Ectodermal cell (in vitro differentiated cells): ENCODE results near the gene XYLT1.
"Not testable (repeated sequence)": the region's sequence is repeated elsewhere in the genome, so short reads cannot be mapped to it uniquely, and the experiment has no call there.

Source experiments
- H3K27ac ChIP-seq: 2 replicates; pipeline ENCODE4 v1.7.0; 2013; ENCODE audit warnings: mild to moderate bottlenecking, low read depth, low read length; ENCODE audit not compliant: insufficient read depth, poor library complexity, severe bottlenecking
- H3K27me3 ChIP-seq: 2 replicates; pipeline ENCODE4 v1.7.0; 2013; ENCODE audit warnings: mild to moderate bottlenecking, low read length; ENCODE audit not compliant: insufficient read depth, control insufficient read depth, poor library complexity, severe bottlenecking
- H3K36me3 ChIP-seq: one replicate; pipeline ENCODE4 v1.7.0; 2013; ENCODE audit warnings: low read length; ENCODE audit not compliant: control insufficient read depth, insufficient read depth
- H3K4me1 ChIP-seq: one replicate; pipeline ENCODE4 v1.7.0; 2013; ENCODE audit warnings: low read length; ENCODE audit not compliant: control insufficient read depth, insufficient read depth
- H3K4me3 ChIP-seq: 2 replicates; pipeline ENCODE4 v1.7.0; 2013; ENCODE audit warnings: low read depth, low read length, control low read depth; ENCODE audit not compliant: insufficient read depth
- H3K9me3 ChIP-seq: 2 replicates; pipeline ENCODE4 v1.7.0; 2013; ENCODE audit warnings: mild to moderate bottlenecking, low read length, moderate library complexity; ENCODE audit not compliant: control insufficient read depth
- WGBS, 2 experiments: methylation state at CpG; one replicate each; pipeline ENCODE4 v1.1.7; 2013; ENCODE audit warnings: missing lambda C conversion rate in 2 of 2; 5-methylcytosine and 5-hydroxymethylcytosine counted together

XYLT1 gene

GRCh38 chr16:17306211-17306610 is 164.5 kb downstream of the XYLT1 start:
- WGBS, 2 experiments, result 87 to 90% methylated on average over 8 to 9 of the region's 9 CpGs
- H3K9me3 ChIP-seq, H3K27me3 ChIP-seq, H3K4me3 ChIP-seq, H3K4me1 ChIP-seq, H3K36me3 ChIP-seq, H3K27ac ChIP-seq: not testable (repeated sequence)

DNA sequence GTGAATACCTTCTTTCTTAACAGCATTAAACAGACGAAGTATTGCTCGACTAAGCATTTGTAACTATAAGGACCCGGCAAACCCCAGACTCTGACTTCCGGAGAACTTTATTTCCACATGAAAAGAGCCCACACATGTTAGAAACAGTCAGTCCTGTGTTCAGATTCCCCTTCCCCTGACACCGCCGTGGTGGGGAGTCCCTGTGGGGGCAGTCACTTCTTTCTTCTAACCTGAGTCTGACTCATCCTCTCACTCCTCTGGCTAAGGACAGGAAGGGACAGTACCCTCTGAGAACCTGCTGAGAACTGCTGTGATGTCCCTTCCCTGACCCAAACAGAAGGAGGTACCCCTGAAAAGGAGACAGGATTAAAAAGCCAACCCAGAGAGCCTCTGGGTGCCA is 165.1 kb downstream of the XYLT1 start:
- H3K27me3 ChIP-seq, result no peaks in the 10 kb centered on the region
- no peak overlapping the region for H3K4me3 ChIP-seq
- no peaks in the 10 kb centered on the region for H3K36me3 ChIP-seq
- no peak overlapping the region for H3K27ac ChIP-seq
- no peaks in the 10 kb centered on the region for H3K9me3 ChIP-seq
- WGBS, 2 experiments, result 69 to 70% methylated on average over 6 of the region's 6 CpGs
- no peaks in the 10 kb centered on the region for H3K4me1 ChIP-seq

- peaks cover 6% of the 10 kb centered on the region for H3K4me1 ChIP-seq
- H3K4me3 ChIP-seq, result no peak overlapping the region
- no peaks in the 10 kb centered on the region for H3K36me3 ChIP-seq
- no peaks in the 10 kb centered on the region for H3K9me3 ChIP-seq
- no peak overlapping the region for H3K27ac ChIP-seq
- H3K27me3 ChIP-seq, result no peaks in the 10 kb centered on the region
- 88 to 91% methylated on average over 6 of the region's 6 CpGs for WGBS, 2 experiments
These were observed 166.2 kb downstream of the XYLT1 start for GRCh38 chr16:17304491-17305119.

GRCh38 chr16:17304106-17304490 is 166.7 kb downstream of the XYLT1 start:
- H3K27ac ChIP-seq, result no peak overlapping the region
- no peaks in the 10 kb centered on the region for H3K9me3 ChIP-seq
- H3K36me3 ChIP-seq, result no peaks in the 10 kb centered on the region
- H3K4me1 ChIP-seq, result peaks cover 11% of the 10 kb centered on the region
- H3K27me3 ChIP-seq, result no peaks in the 10 kb centered on the region
- 91 to 93% methylated on average over 2 of the region's 2 CpGs for WGBS, 2 experiments
- no peak overlapping the region for H3K4me3 ChIP-seq

GRCh38 chr16:17303101-17303500 is 167.7 kb downstream of the XYLT1 start:
- Histone ChIP-seq H3K4me1 (peaks cover 11% of the 10 kb centered on the region), H3K4me3 (no peak overlapping the region), H3K36me3 (no peaks in the 10 kb centered on the region), H3K9me3 (no peaks in the 10 kb centered on the region), H3K27ac (no peak overlapping the region), H3K27me3 (no peaks in the 10 kb centered on the region)
- 95 to 97% methylated on average over 5 of the region's 5 CpGs for whole genome bisulfite sequencing, 2 experiments

DNA sequence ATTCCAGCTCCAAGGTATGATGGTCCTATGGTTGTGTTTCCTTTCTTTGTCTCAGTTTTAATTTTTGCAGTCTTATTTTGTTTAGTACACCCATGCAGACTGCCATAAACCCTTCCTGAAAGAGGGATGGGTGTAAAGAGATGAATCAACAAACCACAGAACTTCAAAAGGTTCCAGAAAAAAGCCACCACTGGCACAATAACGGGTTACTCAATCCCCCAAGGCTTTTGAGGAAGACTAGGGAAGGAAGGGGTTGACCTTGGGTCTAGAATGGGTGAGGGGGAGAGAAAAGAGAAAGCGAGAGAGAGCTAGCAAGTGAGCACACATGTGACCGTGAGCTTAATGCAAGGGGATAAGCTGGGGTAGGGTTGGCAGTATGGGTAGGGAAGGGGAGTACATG is 168.1 kb downstream of the XYLT1 start:
- WGBS, 2 experiments, result 86 to 87% methylated on average over 3 of the region's 3 CpGs
- Histone ChIP-seq H3K4me1 (peaks cover 11% of the 10 kb centered on the region), H3K4me3 (no peak overlapping the region), H3K27ac (no peak overlapping the region), H3K9me3 (no peaks in the 10 kb centered on the region), H3K27me3 (no peaks in the 10 kb centered on the region), H3K36me3 (no peaks in the 10 kb centered on the region)

DNA sequence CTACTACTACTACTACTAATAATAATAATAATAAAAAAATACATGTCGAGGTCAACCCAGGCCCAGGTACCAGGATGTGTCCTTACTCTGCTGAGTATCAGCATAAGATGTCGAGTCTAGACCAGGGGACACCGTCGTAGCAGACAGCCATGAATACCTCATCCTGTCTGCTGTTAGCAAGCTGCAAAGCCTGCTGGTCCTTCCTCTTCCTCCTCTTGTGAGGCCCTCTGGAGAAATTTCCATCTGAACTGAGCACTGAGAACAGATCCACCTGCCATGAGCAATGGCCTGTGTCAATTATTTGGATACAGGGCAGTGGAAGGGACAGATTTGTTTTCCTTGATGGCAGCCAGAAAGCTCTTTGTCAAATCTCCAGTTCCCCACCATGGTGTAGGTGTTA is 168.5 kb downstream of the XYLT1 start:
- H3K4me1 ChIP-seq, result peaks cover 11% of the 10 kb centered on the region
- 89 to 93% methylated on average over 4 of the region's 4 CpGs for WGBS, 2 experiments
- no peak overlapping the region for H3K4me3 ChIP-seq
- H3K9me3 ChIP-seq, result no peaks in the 10 kb centered on the region
- H3K27me3 ChIP-seq, result no peaks in the 10 kb centered on the region
- no peak overlapping the region for H3K27ac ChIP-seq
- H3K36me3 ChIP-seq, result no peaks in the 10 kb centered on the region

GRCh38 chr16:17301593-17302135 is 169.1 kb downstream of the XYLT1 start:
- Histone ChIP-seq H3K9me3 (no peaks in the 10 kb centered on the region), H3K27me3 (no peaks in the 10 kb centered on the region), H3K4me1 (peaks cover 11% of the 10 kb centered on the region), H3K36me3 (no peaks in the 10 kb centered on the region), H3K27ac (no peak overlapping the region), H3K4me3 (no peak overlapping the region)
- 92 to 93% methylated on average over 10 of the region's 10 CpGs for WGBS, 2 experiments

- Histone ChIP-seq H3K4me1 (peaks cover 11% of the 10 kb centered on the region), H3K9me3 (no peaks in the 10 kb centered on the region), H3K4me3 (no peak overlapping the region), H3K27ac (no peak overlapping the region), H3K27me3 (no peaks in the 10 kb centered on the region), H3K36me3 (no peaks in the 10 kb centered on the region)
- WGBS, 2 experiments, result 86 to 91% methylated on average over 3 of the region's 4 CpGs
These were observed 169.6 kb downstream of the XYLT1 start for GRCh38 chr16:17301184-17301583.

DNA sequence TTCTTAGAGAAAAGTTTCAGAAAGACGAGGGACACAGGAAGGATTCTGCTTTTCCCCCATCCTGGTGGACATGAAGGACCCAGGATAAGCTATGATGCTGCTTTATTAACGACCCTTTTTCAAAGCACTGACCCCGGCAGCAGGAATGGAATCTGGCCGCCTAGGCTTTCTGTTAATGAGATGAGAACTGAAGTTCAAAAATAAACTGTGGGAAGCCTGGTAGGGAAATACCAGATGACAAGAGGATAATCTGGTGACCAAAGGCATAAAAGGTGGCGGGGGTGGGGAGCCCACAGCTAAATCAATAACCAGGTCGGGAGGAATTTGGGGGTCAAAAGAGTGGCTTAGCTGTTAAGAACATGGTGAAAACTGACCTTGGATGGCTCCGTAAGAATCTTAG is 171.0 kb downstream of the XYLT1 start:
- Histone ChIP-seq H3K4me1 (peaks cover 11% of the 10 kb centered on the region), H3K9me3 (no peaks in the 10 kb centered on the region), H3K4me3 (no peak overlapping the region), H3K36me3 (no peaks in the 10 kb centered on the region), H3K27ac (no peak overlapping the region), H3K27me3 (no peaks in the 10 kb centered on the region)
- 44 to 46% methylated on average over 7 of the region's 7 CpGs for WGBS, 2 experiments

GRCh38 chr16:17298238-17298637 is 172.5 kb downstream of the XYLT1 start:
- H3K27ac ChIP-seq, result no peak overlapping the region
- H3K4me3 ChIP-seq, result no peak overlapping the region
- no peaks in the 10 kb centered on the region for H3K27me3 ChIP-seq
- peaks cover 11% of the 10 kb centered on the region for H3K4me1 ChIP-seq
- H3K36me3 ChIP-seq, result no peaks in the 10 kb centered on the region
- H3K9me3 ChIP-seq, result no peaks in the 10 kb centered on the region
- WGBS, 2 experiments, result 90 to 95% methylated on average over 9 of the region's 9 CpGs
